ENCODE measurements around the gene METTL16.

The METTL16 gene

GRCh38 chr17:2380226-2380922 is 131.3 kb downstream of the METTL16 start:
- no peak for DNase-seq (ENCODE audit: low read depth)

GRCh38 chr17:2379489-2380225 is 132.0 kb downstream of the METTL16 start:
- no peak for DNase-seq (ENCODE audit: low read depth)

GRCh38 chr17:2378905-2379304 is 132.8 kb downstream of the METTL16 start:
- DNase-seq (ENCODE audit: low read depth): no peak

GRCh38 chr17:2377659-2378058 is 134.0 kb downstream of the METTL16 start:
- no peak for DNase-seq (ENCODE audit: low read depth)

- no peak for DNase-seq (ENCODE audit: low read depth)
Measured at GRCh38 chr17:2376107-2376506, 135.6 kb downstream of the METTL16 start.

- no peak for DNase-seq (ENCODE audit: low read depth)
Measured at GRCh38 chr17:2375406-2375805, 136.3 kb downstream of the METTL16 start.

GRCh38 chr17:2374549-2375285 is 137.0 kb downstream of the METTL16 start:
- no peak for DNase-seq (ENCODE audit: low read depth)

- DNase-seq (ENCODE audit: low read depth): no peak
Measured at GRCh38 chr17:2373179-2373578, 138.5 kb downstream of the METTL16 start.

GRCh38 chr17:2372681-2373080 is 139.0 kb downstream of the METTL16 start:
- DNase-seq (ENCODE audit: low read depth): no peak

GRCh38 chr17:2372180-2372579 is 139.5 kb downstream of the METTL16 start:
- no peak for DNase-seq (ENCODE audit: low read depth)

- no peak for DNase-seq (ENCODE audit: low read depth)
Measured at GRCh38 chr17:2371183-2372130, 140.2 kb downstream of the METTL16 start.

GRCh38 chr17:2370211-2370589 is 141.5 kb downstream of the METTL16 start:
- no peak for DNase-seq (ENCODE audit: low read depth)

GRCh38 chr17:2369551-2370210 is 142.0 kb downstream of the METTL16 start:
- DNase-seq (ENCODE audit: low read depth): no peak

- no peak for DNase-seq (ENCODE audit: low read depth)
Measured at GRCh38 chr17:2369039-2369438, 142.6 kb downstream of the METTL16 start.

GRCh38 chr17:2368359-2368758 is 143.3 kb downstream of the METTL16 start:
- DNase-seq (ENCODE audit: low read depth): no peak

- DNase-seq (ENCODE audit: low read depth): no peak
Measured at GRCh38 chr17:2366747-2367494, 144.8 kb downstream of the METTL16 start.
